ENCODE results near the gene FRAS1. TPM values are rescaled to one million over a fixed set of nuclear protein-coding genes. Genes with fewer than 3 reads are reported as not detected.

FRAS1 gene
- total and polyA plus RNA-seq, 2 donors (not counting 3 experiments of a cell fraction or from before 2014, with no cell fraction given) = 1.4 to 3.6 TPM

DNA sequence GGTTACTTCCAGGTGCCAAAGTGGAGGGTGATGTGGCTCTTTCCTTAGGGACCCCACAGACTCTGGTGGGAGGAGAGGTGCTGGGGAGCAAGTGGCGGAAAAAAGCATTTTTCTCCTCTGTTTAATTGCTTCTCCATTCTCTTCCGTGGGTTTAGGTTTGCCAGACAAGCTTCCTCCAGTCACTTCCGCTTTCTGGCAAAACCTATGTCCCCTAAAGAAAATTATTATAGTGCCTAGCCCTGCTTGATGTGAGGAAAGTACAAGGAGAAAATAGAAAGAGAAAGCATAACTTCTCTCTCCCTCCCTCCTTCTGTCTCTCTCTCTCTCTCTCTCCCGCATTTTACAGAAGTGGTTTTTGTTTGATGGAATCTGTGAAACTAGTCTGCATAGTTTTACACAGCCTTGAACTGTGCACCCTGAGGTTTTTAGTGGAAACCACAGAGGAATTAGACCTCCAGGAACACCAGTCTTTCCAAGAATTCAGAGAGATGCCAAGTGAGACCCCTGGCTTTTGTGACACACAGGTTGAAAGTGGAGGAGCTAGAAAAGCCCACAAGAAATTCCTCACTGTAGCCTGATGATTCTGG is 263.3 kb downstream of the FRAS1 start:
- CTCF ChIA-PET = no interaction called here
- FAIRE-seq = no peak
- no TSS peak for BruUV-seq (replicated peaks)

More for the DNA sequence above, 263.3 kb downstream of the FRAS1 start:
- Histone ChIP-seq H4K20me1 (replicated peaks; ENCODE audit: control insufficient read depth, extremely low read depth, insufficient read depth, low read length) (no peaks in the 10 kb centered on the region), H3K36me3 (ENCODE audit: control insufficient read depth in 2 of 2, extremely low read depth in 1 of 2, insufficient read depth in 2 of 2, low read length in 2 of 2) (no peaks in the 10 kb centered on the region), H3K9me1 (replicated peaks; ENCODE audit: control insufficient read depth, extremely low read depth, insufficient read depth, low read length) (no peaks in the 10 kb centered on the region), H3K9me3 (replicated peaks; ENCODE audit: control insufficient read depth, insufficient read depth, low read length) (no peaks in the 10 kb centered on the region), H3K4me3 (replicated peaks in 1 of 3; ENCODE audit: insufficient read depth in 1 of 3, low read depth in 1 of 3, low read length in 3 of 3) (no peak overlapping the region), H3K9ac (replicated peaks; ENCODE audit: extremely low read depth, insufficient read depth, low read length) (no peak overlapping the region), H3K4me1 (ENCODE audit: control insufficient read depth, extremely low read depth, insufficient read depth, low read length) (no peaks in the 10 kb centered on the region), H2AFZ (ENCODE audit: low read depth, low read length) (no peak overlapping the region), H3K4me2 (ENCODE audit: insufficient read depth, low read length) (no peak overlapping the region), H3K27me3 (ENCODE audit: control insufficient read depth in 2 of 2, insufficient read depth in 2 of 2, low read length in 2 of 2) (peaks cover 0 to 2% of the 10 kb centered on the region in 2 experiments), H3K79me2 (ENCODE audit: control insufficient read depth, insufficient read depth, low read length) (no peaks in the 10 kb centered on the region), H3K27ac (ENCODE audit: insufficient read depth, low read depth, low read length) (no peak overlapping the region)
- TF ChIP-seq POLR2AphosphoS5 (IDR thresholded peaks at IDR 0.05; ENCODE audit: insufficient read depth, low read depth, low read length) (no peak), GATA2 (IDR thresholded peaks at IDR 0.05; ENCODE audit: insufficient read depth, insufficient read length, low read depth, low read length) (no peak), EZH2 (IDR thresholded peaks at IDR 0.05; ENCODE audit: borderline replicate concordance, low read depth, low read length, severe bottlenecking) (no peak), JUN (IDR thresholded peaks at IDR 0.05; ENCODE audit: borderline replicate concordance, insufficient read depth, insufficient read length, low read depth) (no peak), FOS (IDR thresholded peaks at IDR 0.05; ENCODE audit: borderline replicate concordance, insufficient read depth, low read length) (no peak), POLR2A (IDR thresholded peaks at IDR 0.05; ENCODE audit: low read depth, low read length) (no peak), MYC (IDR thresholded peaks at IDR 0.05; ENCODE audit: low read depth, low read length) (no peak)
- TF ChIP-seq, protein P1, sequence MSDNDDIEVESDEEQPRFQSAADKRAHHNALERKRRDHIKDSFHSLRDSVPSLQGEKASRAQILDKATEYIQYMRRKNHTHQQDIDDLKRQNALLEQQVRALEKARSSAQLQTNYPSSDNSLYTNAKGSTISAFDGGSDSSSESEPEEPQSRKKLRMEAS (IDR thresholded peaks at IDR 0.05; ENCODE audit: insufficient read depth, insufficient read length) = no peak
- TF ChIP-seq, protein P2, sequence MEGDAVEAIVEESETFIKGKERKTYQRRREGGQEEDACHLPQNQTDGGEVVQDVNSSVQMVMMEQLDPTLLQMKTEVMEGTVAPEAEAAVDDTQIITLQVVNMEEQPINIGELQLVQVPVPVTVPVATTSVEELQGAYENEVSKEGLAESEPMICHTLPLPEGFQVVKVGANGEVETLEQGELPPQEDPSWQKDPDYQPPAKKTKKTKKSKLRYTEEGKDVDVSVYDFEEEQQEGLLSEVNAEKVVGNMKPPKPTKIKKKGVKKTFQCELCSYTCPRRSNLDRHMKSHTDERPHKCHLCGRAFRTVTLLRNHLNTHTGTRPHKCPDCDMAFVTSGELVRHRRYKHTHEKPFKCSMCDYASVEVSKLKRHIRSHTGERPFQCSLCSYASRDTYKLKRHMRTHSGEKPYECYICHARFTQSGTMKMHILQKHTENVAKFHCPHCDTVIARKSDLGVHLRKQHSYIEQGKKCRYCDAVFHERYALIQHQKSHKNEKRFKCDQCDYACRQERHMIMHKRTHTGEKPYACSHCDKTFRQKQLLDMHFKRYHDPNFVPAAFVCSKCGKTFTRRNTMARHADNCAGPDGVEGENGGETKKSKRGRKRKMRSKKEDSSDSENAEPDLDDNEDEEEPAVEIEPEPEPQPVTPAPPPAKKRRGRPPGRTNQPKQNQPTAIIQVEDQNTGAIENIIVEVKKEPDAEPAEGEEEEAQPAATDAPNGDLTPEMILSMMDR (IDR thresholded peaks at IDR 0.05; ENCODE audit: extremely low read depth in 1 of 2, insufficient read depth in 1 of 2, low read depth in 1 of 2, low read length in 2 of 2) = no peak
- intact Hi-C loops (cut with micrococcal nuclease) = no loop called here
- DNase-seq (ENCODE audit: low read depth, low spot score) = no peak
- POLR2A ChIA-PET = no interaction called here
- dilution Hi-C loops (cut with MboI; ENCODE audit: extremely low pct_ligation_motif_present, low sequenced_read_pairs) = no loop called here

Measured in endothelial cell of umbilical vein (primary cell).